ENCODE results near the gene PRSS38. TPM values are rescaled to one million over a fixed set of nuclear protein-coding genes. Genes with fewer than 3 reads are reported as not detected.

The PRSS38 gene
- total RNA-seq = not detected

DNA sequence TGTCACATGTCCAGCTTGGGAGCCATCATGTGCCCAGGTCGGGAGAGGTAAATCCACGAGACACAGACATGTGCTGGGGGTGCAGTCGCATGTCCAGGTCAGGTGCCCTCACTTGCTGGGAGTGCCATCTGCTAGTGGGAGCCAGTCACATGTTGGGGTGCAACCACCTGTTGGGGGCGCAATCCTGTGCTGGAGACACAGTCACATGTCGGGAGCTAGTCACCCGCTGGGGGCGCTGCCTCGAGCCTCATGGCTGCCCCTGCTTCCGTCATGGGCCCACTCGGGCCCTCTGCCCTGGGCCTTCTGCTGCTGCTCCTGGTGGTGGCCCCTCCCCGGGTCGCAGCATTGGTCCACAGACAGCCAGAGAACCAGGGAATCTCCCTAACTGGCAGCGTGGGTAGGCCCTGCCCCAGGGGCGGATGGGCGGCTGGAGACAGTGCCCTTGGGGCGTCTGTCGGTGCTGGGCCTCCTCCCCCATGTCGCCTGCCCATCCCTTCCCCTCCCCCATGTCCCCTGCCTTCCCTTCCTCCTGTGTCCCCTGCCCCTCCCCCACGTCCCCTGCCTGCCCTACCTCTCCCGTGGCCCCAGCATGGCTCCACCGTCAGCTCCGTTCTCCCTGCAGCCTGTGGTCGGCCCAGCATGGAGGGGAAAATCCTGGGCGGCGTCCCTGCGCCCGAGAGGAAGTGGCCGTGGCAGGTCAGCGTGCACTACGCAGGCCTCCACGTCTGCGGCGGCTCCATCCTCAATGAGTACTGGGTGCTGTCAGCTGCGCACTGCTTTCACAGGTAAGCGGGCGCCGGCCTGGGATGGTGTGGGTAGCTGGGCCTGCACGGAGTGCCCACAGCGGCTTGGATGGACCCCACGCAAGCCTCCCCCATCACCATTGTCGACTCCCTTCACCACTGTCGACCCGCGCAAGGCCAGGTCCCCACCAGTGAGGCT, at the start of gene PRSS38:
Gene PRSS38, plus strand, starts transcription at position 208 of the 942 bp plus-strand sequence. Its CDS starts 42 bp downstream, at position 250.
- Mint-ChIP-seq H3K27ac (no peak within 1 kb of the TSS), H3K9me3 (peaks cover 19% of the 10 kb centered on the region), H3K27me3 (no peaks in the 10 kb centered on the region), H3K4me3 (no peak within 1 kb of the TSS), H3K36me3 (no peaks in the 10 kb centered on the region), H3K4me1 (no peaks in the 10 kb centered on the region)
- DNase-seq = no peak

- Mint-ChIP-seq H3K4me3 (peak overlapping the region; percentile 29), H3K9me3 (no peaks in the 10 kb centered on the region), H3K27ac (no peak overlapping the region), H3K27me3 (no peaks in the 10 kb centered on the region), H3K4me1 (peaks cover 55% of the 10 kb centered on the region), H3K36me3 (peaks cover 18% of the 10 kb centered on the region)
- DNase-seq = peak; percentile 80
These were observed 49.4 kb upstream of the PRSS38 start for GRCh38 chr1:227766015-227766634.

DNA sequence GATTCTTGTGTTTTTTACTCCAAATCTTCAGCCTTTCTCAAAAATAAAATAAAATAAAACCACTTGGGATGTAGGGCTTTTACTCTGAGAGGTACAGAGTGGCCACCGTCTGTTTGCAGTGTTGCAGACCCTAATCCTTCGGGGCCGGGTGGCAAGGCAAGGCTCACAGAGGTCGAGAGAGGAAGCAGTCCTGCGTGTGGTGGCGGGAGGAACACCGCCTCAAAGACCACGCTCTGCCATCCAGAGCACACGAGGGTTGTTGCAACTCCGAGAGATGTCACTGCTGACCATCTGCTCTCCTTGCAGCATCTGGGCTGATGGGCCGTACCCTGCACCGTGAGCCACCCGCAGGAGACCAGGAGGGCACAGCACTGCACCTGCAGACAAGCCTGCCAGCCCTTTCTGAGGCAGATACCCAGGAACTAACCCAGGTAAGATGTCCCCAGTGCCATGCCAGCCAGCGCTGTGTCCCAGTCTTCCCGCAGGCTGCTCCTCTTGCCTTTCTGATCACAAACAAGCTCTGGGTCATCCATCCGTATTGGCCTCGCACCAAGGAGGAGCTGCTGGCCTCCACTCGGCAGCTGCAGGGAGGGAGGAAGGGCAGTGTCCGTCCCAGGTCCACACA, 48.7 kb upstream of the PRSS38 start:
- peaks cover 49% of the 10 kb centered on the region for H3K4me1 Mint-ChIP-seq
- no peak overlapping the region for H3K4me3 Mint-ChIP-seq

DNA sequence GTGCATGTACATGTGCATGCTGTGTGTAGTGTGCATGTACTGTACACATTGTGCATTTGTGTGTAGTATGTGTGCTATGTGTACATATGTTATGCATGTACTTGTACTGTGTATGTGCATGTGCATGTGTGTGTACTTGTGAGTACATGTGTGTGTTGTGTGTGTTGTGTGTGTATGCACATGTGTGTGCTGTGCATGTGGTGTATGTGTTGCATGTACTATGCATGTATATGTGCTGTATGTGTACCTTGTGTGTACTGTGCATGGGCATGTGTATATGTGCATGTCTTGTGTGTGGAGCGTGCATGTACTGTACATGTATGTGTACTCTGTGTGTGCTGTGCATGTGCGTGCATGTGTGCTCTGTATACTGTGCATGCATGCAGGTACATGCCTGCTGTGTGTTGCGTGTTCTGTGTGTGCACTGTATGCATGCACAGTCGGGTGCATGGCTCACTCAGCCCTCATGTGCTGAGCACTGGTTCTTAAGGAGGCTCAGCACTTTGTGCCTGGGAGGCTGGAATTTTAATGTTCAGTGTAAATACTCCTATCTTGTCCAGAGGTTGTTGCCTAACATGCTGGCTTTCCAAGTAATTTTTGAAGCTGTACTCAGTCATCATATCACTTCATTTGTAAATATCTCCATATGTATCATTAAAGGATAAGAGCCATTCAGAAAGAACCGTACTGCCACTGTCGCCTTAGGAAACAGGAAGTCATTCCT, 47.9 kb upstream of the PRSS38 start:
- Mint-ChIP-seq H3K27me3 (no peaks in the 10 kb centered on the region), H3K27ac (no peak overlapping the region), H3K36me3 (peaks cover 18% of the 10 kb centered on the region), H3K4me3 (no peak overlapping the region), H3K9me3 (no peaks in the 10 kb centered on the region), H3K4me1 (peaks cover 47% of the 10 kb centered on the region)
- no peak for DNase-seq

More for the DNA sequence above, 48.7 kb upstream of the PRSS38 start:
- H3K27me3 Mint-ChIP-seq = no peaks in the 10 kb centered on the region
- DNase-seq = no peak
- no peak overlapping the region for H3K27ac Mint-ChIP-seq
- peaks cover 18% of the 10 kb centered on the region for H3K36me3 Mint-ChIP-seq
- H3K9me3 Mint-ChIP-seq = no peaks in the 10 kb centered on the region

GRCh38 chr1:227768125-227768439, 47.4 kb upstream of the PRSS38 start:
- Mint-ChIP-seq H3K4me3 (no peak overlapping the region), H3K27ac (no peak overlapping the region), H3K27me3 (no peaks in the 10 kb centered on the region), H3K4me1 (peaks cover 46% of the 10 kb centered on the region), H3K9me3 (no peaks in the 10 kb centered on the region), H3K36me3 (peaks cover 18% of the 10 kb centered on the region)
- no peak for DNase-seq

GRCh38 chr1:227768640-227769039, 46.8 kb upstream of the PRSS38 start:
- Mint-ChIP-seq H3K9me3 (no peaks in the 10 kb centered on the region), H3K4me1 (peaks cover 48% of the 10 kb centered on the region), H3K4me3 (no peak overlapping the region), H3K27ac (no peak overlapping the region), H3K36me3 (peaks cover 18% of the 10 kb centered on the region), H3K27me3 (no peaks in the 10 kb centered on the region)
- DNase-seq = no peak

GRCh38 chr1:227769047-227769935, 46.2 kb upstream of the PRSS38 start:
- H3K4me1 Mint-ChIP-seq = peaks cover 49% of the 10 kb centered on the region
- H3K4me3 Mint-ChIP-seq = no peak overlapping the region
- H3K27me3 Mint-ChIP-seq = no peaks in the 10 kb centered on the region
- H3K36me3 Mint-ChIP-seq = peaks cover 16% of the 10 kb centered on the region
- DNase-seq = no peak
- no peak overlapping the region for H3K27ac Mint-ChIP-seq
- H3K9me3 Mint-ChIP-seq = no peaks in the 10 kb centered on the region

GRCh38 chr1:227769936-227770494, 45.5 kb upstream of the PRSS38 start:
- Mint-ChIP-seq H3K27ac (no peak overlapping the region), H3K4me3 (no peak overlapping the region), H3K27me3 (no peaks in the 10 kb centered on the region), H3K36me3 (peaks cover 17% of the 10 kb centered on the region), H3K9me3 (no peaks in the 10 kb centered on the region), H3K4me1 (peaks cover 50% of the 10 kb centered on the region)
- no peak for DNase-seq

DNA sequence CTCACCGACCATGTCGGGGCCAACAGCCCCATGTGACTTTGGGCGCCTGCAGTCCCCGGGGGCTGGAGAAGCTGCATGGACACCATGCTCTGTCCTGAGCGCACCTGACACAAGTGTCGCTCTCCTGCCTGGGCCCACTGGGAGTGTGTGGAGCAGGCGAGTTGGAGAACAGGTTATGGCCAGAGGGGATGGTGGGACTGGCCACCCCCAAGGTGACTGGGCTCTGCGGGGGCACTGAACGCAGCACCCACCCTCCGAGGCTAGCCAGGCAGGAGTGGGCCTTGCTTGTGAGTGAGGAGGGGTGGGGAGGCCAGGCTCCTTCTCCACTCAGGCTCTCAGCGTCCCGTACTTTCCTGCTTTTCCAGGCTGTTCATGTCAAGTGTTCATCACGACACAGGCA, 44.7 kb upstream of the PRSS38 start:
- H3K4me3 Mint-ChIP-seq = no peak overlapping the region
- H3K36me3 Mint-ChIP-seq = peaks cover 17% of the 10 kb centered on the region
- H3K9me3 Mint-ChIP-seq = no peaks in the 10 kb centered on the region
- no peak overlapping the region for H3K27ac Mint-ChIP-seq
- H3K27me3 Mint-ChIP-seq = no peaks in the 10 kb centered on the region
- peaks cover 42% of the 10 kb centered on the region for H3K4me1 Mint-ChIP-seq
- no peak for DNase-seq

GRCh38 chr1:227771326-227771725, 44.1 kb upstream of the PRSS38 start:
- Mint-ChIP-seq H3K27ac (no peak overlapping the region), H3K4me3 (no peak overlapping the region), H3K27me3 (no peaks in the 10 kb centered on the region), H3K4me1 (peaks cover 37% of the 10 kb centered on the region), H3K9me3 (no peaks in the 10 kb centered on the region), H3K36me3 (peaks cover 17% of the 10 kb centered on the region)
- no peak for DNase-seq

DNA sequence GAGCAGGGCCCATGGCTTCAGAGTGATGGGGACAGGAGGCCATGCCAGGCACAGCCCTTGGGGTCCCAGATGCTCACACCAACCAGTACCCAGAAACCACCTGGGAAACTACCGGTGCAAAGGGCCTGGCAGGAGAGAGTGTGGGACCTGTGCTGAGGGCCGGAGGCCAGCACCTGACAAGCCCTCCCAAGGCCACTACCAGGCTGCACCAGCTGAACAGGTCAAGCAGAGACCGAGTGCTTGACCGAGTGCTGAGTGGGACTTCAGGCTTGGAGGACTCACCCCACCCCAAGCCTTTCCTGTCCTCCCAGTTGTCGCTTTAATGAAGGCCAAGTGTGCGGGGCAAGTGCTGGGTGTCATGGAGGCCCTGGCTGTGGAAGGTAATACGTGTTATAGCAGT, 43.7 kb upstream of the PRSS38 start:
- Mint-ChIP-seq H3K9me3 (no peaks in the 10 kb centered on the region), H3K27me3 (no peaks in the 10 kb centered on the region), H3K36me3 (peaks cover 15% of the 10 kb centered on the region), H3K27ac (no peak overlapping the region), H3K4me3 (no peak overlapping the region), H3K4me1 (peaks cover 32% of the 10 kb centered on the region)
- no peak for DNase-seq

GRCh38 chr1:227773558-227773957, 41.9 kb upstream of the PRSS38 start:
- Mint-ChIP-seq H3K4me1 (peaks cover 24% of the 10 kb centered on the region), H3K9me3 (no peaks in the 10 kb centered on the region), H3K36me3 (peaks cover 7% of the 10 kb centered on the region), H3K27me3 (no peaks in the 10 kb centered on the region), H3K4me3 (no peak overlapping the region), H3K27ac (no peak overlapping the region)
- DNase-seq = no peak

- H3K4me1 Mint-ChIP-seq = peaks cover 24% of the 10 kb centered on the region
- no peak overlapping the region for H3K4me3 Mint-ChIP-seq
- H3K27me3 Mint-ChIP-seq = no peaks in the 10 kb centered on the region
- H3K27ac Mint-ChIP-seq = no peak overlapping the region
- H3K36me3 Mint-ChIP-seq = peaks cover 6% of the 10 kb centered on the region
- DNase-seq = no peak
- H3K9me3 Mint-ChIP-seq = no peaks in the 10 kb centered on the region
These were observed 41.3 kb upstream of the PRSS38 start for GRCh38 chr1:227774051-227774731.

All from activated naive CD8-positive, alpha-beta T cell treated with anti-CD3 and anti-CD28 coated beads for 36 hours (primary cell).